ENCODE measurements around the gene CPA1.

GRCh38 chr7:130409067-130409711 is 28.9 kb downstream of the CPA1 start:
- TF ChIP-seq CTCF (IDR thresholded peaks at IDR 0.05) (no peak), POLR2A (IDR thresholded peaks at IDR 0.05) (no peak)
